ENCODE results near the gene ZNF763. TPM values are rescaled to one million over a fixed set of nuclear protein-coding genes. Genes with fewer than 3 reads are reported as not detected.

Gene ZNF763
- 0.55 and 1.1 TPM in 2 replicates for total RNA-seq

DNA sequence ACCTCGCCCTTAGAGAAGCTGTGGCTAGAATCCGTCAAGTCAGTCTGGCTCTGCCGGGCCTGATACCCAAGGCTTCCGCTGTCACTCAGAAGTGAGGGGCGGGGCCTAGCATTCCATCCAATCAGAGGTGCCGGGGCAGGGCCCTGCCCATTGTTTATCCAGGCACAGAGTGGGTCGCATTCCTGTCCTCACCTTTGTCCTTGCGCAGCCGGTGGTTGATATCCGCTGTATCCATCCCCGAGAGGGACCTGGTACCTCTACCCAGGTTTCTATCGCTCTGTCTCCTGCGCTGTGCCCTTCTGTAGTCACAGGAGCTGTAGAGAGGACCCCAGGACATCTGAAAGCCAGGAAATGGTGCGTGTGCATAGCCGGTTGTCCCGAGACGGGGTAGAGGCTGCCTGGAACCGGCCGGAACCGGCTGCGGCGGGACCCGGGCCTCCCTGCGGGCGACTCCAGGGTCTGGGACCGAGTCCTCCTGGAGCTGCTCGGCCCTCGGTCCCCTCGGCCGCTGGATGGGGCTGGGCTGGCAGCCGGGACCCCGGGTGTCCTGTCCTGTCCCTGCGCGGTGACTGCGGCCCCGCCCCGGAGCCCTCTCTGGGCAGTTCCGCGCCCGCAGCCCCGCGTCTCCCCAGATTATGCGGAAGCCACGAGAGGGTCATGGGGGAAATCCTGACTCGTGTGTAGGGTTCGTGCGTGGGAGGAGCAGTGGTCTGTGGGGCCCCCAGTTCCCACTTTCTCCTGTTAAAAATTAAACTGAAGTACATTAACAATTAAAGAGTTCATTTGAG is at the start of gene ZNF763:
TSS of gene ZNF763 (plus strand) at position 183 of the 788 bp plus-strand sequence. CDS start at position 352, 169 bp downstream.

DNA sequence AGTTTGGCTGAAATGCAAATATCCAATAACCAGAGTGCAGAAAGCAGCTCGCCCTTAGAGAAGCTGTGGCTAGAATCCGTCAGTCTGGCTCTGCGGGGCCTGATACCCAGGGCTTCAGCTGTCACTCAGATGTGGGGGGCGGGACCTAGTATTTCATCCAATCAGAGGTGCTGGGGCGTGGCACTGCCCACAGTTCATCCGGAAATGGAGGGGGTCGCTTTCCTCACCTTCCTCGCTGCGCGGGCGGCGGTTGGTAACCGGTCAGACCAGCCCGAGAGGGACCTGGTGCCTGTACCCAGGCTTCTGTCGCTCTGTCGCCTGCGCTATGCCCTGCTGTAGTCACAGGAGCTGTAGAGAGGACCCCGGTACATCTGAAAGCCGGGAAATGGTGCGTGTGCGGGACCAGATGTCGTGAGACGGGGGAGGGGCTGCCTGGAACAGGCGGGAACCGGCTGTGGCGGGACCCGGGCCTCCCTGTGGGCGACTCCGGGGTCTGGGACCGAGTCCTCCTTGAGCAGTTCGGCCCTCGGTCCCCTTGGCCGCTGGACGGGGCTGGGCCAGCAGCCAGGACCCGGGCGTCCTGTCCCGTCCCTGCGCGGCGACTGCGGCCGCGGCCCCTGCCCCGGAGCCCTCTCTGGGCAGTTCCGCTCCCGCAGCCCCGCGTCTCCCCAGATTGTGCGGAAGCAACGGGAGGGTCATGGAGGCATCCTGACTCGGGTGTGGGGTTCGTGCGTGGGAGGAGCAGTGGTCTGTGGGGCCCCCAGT is 39.8 kb upstream of the ZNF763 start, which contains the start of gene ZNF700:
TSS of gene ZNF700 (plus strand) at position 222 of the 765 bp plus-strand sequence. CDS start at position 326, 104 bp downstream.

Other genes with a start within 250 kb of the ZNF763 start
- 5.5 and 7.9 TPM in 2 replicates for gene ZNF823, start 226.1 kb upstream of the ZNF763 start, total RNA-seq
- gene ZNF441, start 198.0 kb upstream of the ZNF763 start, total RNA-seq = 13.0 and 16.4 TPM in 2 replicates
- gene ZNF491, start 166.5 kb upstream of the ZNF763 start, total RNA-seq = 2.1 and 3.4 TPM in 2 replicates
- gene ZNF440, start 150.8 kb upstream of the ZNF763 start, total RNA-seq = 9.8 and 17.1 TPM in 2 replicates
- 6.2 and 6.7 TPM in 2 replicates for gene ZNF439, start 116.3 kb upstream of the ZNF763 start, total RNA-seq
- 2.9 and 4.6 TPM in 2 replicates for gene ZNF69, start 77.3 kb upstream of the ZNF763 start, total RNA-seq
- 11.3 and 11.5 TPM in 2 replicates for gene ZNF700, start 39.9 kb upstream of the ZNF763 start, total RNA-seq
- 6.5 and 7.6 TPM in 2 replicates for gene ZNF433, start 70.6 kb downstream of the ZNF763 start, total RNA-seq
- gene ZNF878, start 87.9 kb downstream of the ZNF763 start, total RNA-seq = 0.33 TPM in 1 of 2 replicates, not detected in the other
- gene ZNF844, start 99.7 kb downstream of the ZNF763 start, total RNA-seq = 6.3 and 13.2 TPM in 2 replicates
- 5.2 and 7.4 TPM in 2 replicates for gene ZNF20, start 175.3 kb downstream of the ZNF763 start, total RNA-seq
- 11.2 and 14.5 TPM in 2 replicates for gene ZNF625, start 191.7 kb downstream of the ZNF763 start, total RNA-seq
- 6.2 and 7.0 TPM in 2 replicates for gene ZNF136, start 198.1 kb downstream of the ZNF763 start, total RNA-seq